Measurements from ENCODE around the gene TMTC2. TPM values are rescaled to one million over a fixed set of nuclear protein-coding genes. Genes with fewer than 3 reads are reported as not detected.

The TMTC2 gene
- total and polyA plus RNA-seq, 2 donors (not counting 1 experiment from before 2014, with no cell fraction given), result 2.4 to 3.2 TPM

DNA sequence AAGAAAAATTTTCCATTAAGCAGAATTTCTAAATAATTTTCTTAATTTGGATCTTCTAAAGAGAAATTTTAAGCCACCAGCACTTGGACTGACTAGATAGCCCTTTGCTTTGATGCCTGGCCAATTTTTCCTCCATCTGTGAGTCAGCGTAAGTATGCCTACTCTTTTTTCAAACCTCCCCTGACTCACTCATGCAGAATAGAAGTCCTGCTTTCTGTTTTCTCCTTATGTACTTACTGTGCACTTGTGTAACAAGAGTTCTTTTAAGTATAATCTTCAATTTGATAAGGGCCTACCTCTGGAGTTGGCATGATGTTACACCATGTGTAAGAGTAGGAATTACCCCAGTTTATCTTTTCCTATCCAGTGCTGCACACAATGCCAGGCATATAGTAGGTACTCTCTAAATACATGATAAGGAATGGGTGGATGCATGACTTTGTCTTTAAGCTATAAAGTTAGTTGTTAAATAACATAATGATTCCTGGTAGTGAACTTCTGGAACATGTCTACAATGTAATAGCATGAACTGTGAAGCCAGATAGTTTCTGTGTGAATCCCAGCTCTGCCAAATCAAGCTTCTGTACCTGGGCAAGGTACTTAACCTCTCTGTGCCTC is 329.6 kb downstream of the TMTC2 start:
- POLR2A ChIA-PET, result no interaction called here
- Histone ChIP-seq H3K9me3 (ENCODE audit: control extremely low read depth in 1 of 3, control insufficient read depth in 2 of 3, insufficient read depth in 1 of 3, low read length in 2 of 3) (peaks cover 0 to 2% (median 0%) of the 10 kb centered on the region in 3 donors), H3K4me1 (ENCODE audit: control insufficient read depth in 2 of 2, insufficient read depth in 2 of 2, low read length in 2 of 2) (no peaks in the 10 kb centered on the region), H4K20me1 (ENCODE audit: control insufficient read depth, insufficient read depth, low read length, poor library complexity, severe bottlenecking) (no peaks in the 10 kb centered on the region), H3K79me2 (ENCODE audit: control insufficient read depth, insufficient read depth, low read length) (no peaks in the 10 kb centered on the region), H3K36me3 (replicated peaks in 1 of 2; ENCODE audit: control extremely low read depth in 1 of 2, control insufficient read depth in 1 of 2, extremely low read depth in 1 of 2, insufficient read depth in 2 of 2, low read length in 1 of 2) (no peaks in the 10 kb centered on the region), H3K27ac (ENCODE audit: low read length in 2 of 2) (no peak overlapping the region), H3K27me3 (replicated peaks in 1 of 4; ENCODE audit: control extremely low read depth in 1 of 4, control insufficient read depth in 3 of 4, insufficient read depth in 4 of 4, low read length in 3 of 4) (no peaks in the 10 kb centered on the region), H2AFZ (ENCODE audit: insufficient read depth, low read depth, low read length, poor library complexity, severe bottlenecking) (no peak overlapping the region), H3K9ac (ENCODE audit: low read length) (no peak overlapping the region), H3K4me2 (replicated peaks; ENCODE audit: low read depth, low read length, poor library complexity, severe bottlenecking) (no peak overlapping the region), H3K4me3 (ENCODE audit: control extremely low read depth in 1 of 5, extremely low read depth in 1 of 5, insufficient read depth in 1 of 5, low read depth in 2 of 5, low read length in 4 of 5) (no peak overlapping the region)
- Mint-ChIP-seq H3K27ac (no peak overlapping the region), H3K4me1 (no peaks in the 10 kb centered on the region), H3K4me3 (no peak overlapping the region), H3K27me3 (no peaks in the 10 kb centered on the region), H3K9me3 (ENCODE audit: insufficient read depth) (peaks cover under 1% of the 10 kb centered on the region)
- no peak for ATAC-seq (ENCODE audit: low read depth)
- intact Hi-C loops (cut with micrococcal nuclease), result no loop called here
- CTCF ChIA-PET, result no interaction called here
- TF ChIP-seq EZH2 (IDR thresholded peaks at IDR 0.05; ENCODE audit: borderline replicate concordance, insufficient read depth, low read depth, low read length, poor library complexity, severe bottlenecking), result no peak
- TF ChIP-seq, protein P1, sequence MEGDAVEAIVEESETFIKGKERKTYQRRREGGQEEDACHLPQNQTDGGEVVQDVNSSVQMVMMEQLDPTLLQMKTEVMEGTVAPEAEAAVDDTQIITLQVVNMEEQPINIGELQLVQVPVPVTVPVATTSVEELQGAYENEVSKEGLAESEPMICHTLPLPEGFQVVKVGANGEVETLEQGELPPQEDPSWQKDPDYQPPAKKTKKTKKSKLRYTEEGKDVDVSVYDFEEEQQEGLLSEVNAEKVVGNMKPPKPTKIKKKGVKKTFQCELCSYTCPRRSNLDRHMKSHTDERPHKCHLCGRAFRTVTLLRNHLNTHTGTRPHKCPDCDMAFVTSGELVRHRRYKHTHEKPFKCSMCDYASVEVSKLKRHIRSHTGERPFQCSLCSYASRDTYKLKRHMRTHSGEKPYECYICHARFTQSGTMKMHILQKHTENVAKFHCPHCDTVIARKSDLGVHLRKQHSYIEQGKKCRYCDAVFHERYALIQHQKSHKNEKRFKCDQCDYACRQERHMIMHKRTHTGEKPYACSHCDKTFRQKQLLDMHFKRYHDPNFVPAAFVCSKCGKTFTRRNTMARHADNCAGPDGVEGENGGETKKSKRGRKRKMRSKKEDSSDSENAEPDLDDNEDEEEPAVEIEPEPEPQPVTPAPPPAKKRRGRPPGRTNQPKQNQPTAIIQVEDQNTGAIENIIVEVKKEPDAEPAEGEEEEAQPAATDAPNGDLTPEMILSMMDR (IDR thresholded peaks at IDR 0.05), result no peak
- WGBS (ENCODE audit: insufficient coverage), result no CpG with 5 or more reads among the region's 1 CpG
- DNase-seq, result no peak

DNA sequence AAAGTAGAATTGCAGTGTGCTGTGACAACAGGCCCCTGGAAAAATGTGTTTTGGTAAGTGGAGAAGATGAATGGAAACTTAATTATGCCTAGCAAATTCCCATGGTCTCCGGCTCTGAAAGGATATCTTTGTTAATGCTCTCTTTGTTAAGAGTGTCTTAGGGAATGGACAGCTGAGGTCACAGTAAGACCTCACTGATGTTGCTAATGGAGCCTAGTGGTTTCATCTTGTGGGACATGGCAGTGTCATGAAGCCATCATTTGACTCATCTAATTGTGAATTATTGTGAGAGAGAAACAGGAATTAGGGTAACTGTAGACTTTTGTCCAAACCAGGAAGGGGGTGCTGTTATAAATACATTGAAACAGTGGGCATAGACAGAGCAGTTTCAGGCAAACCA is 330.3 kb downstream of the TMTC2 start:
- Histone ChIP-seq H3K79me2 (ENCODE audit: control insufficient read depth, insufficient read depth, low read length) (no peaks in the 10 kb centered on the region), H3K4me1 (ENCODE audit: control insufficient read depth in 2 of 2, insufficient read depth in 2 of 2, low read length in 2 of 2) (no peaks in the 10 kb centered on the region), H2AFZ (ENCODE audit: insufficient read depth, low read depth, low read length, poor library complexity, severe bottlenecking) (no peak overlapping the region), H3K9ac (ENCODE audit: low read length) (no peak overlapping the region), H3K36me3 (replicated peaks in 1 of 2; ENCODE audit: control extremely low read depth in 1 of 2, control insufficient read depth in 1 of 2, extremely low read depth in 1 of 2, insufficient read depth in 2 of 2, low read length in 1 of 2) (no peaks in the 10 kb centered on the region), H3K27ac (ENCODE audit: low read length in 2 of 2) (no peak overlapping the region), H4K20me1 (ENCODE audit: control insufficient read depth, insufficient read depth, low read length, poor library complexity, severe bottlenecking) (no peaks in the 10 kb centered on the region), H3K9me3 (ENCODE audit: control extremely low read depth in 1 of 3, control insufficient read depth in 2 of 3, insufficient read depth in 1 of 3, low read length in 2 of 3) (peaks cover 0 to 2% (median 0%) of the 10 kb centered on the region in 3 donors), H3K4me3 (ENCODE audit: control extremely low read depth in 1 of 5, extremely low read depth in 1 of 5, insufficient read depth in 1 of 5, low read depth in 2 of 5, low read length in 4 of 5) (no peak overlapping the region), H3K4me2 (replicated peaks; ENCODE audit: low read depth, low read length, poor library complexity, severe bottlenecking) (no peak overlapping the region), H3K27me3 (replicated peaks in 1 of 4; ENCODE audit: control extremely low read depth in 1 of 4, control insufficient read depth in 3 of 4, insufficient read depth in 4 of 4, low read length in 3 of 4) (no peaks in the 10 kb centered on the region)
- no peaks in the 10 kb centered on the region for H3K27me3 Mint-ChIP-seq
- intact Hi-C loops (cut with micrococcal nuclease), result no loop called here
- no peak overlapping the region for H3K4me3 Mint-ChIP-seq
- H3K4me1 Mint-ChIP-seq, result no peaks in the 10 kb centered on the region
- TF ChIP-seq EZH2 (IDR thresholded peaks at IDR 0.05; ENCODE audit: borderline replicate concordance, insufficient read depth, low read depth, low read length, poor library complexity, severe bottlenecking), result no peak
- TF ChIP-seq, protein P1 (IDR thresholded peaks at IDR 0.05), result no peak
- CTCF ChIA-PET, result no interaction called here
- no peaks in the 10 kb centered on the region for H3K9me3 Mint-ChIP-seq (ENCODE audit: insufficient read depth)
- no peak overlapping the region for H3K27ac Mint-ChIP-seq
- DNase-seq, result no peak
- no peak for ATAC-seq (ENCODE audit: low read depth)
- POLR2A ChIA-PET, result no interaction called here
- 40% methylated on average over 1 of the region's 1 CpG for WGBS (ENCODE audit: insufficient coverage)

Data from B cell (primary cell).